NB4 (cell line): Measurements from ENCODE around the gene ZNF581.

ENCODE experiments used
- DNase-seq: peaks from one replicate; pipeline ENCODE4 v3.0.0; 2010; ENCODE audit warnings: low read depth
- H3K4me3 ChIP-seq: one replicate; pipeline ENCODE4 v1.5.1; 2011; ENCODE audit warnings: mild to moderate bottlenecking, low read depth, low read length, moderate library complexity
- MYC ChIP-seq: IDR thresholded peaks from 2 replicates; pipeline ENCODE4 v1.6.1; 2011; ENCODE audit warnings: low read depth, low read length
- POLR2A ChIP-seq: IDR thresholded peaks from 2 replicates; pipeline ENCODE4 v1.6.1; 2011; ENCODE audit warnings: mild to moderate bottlenecking; ENCODE audit not compliant: insufficient read length; ENCODE audit errors: extremely low read depth
- TF ChIP-seq, protein P1 (sequence below): IDR thresholded peaks from 2 replicates; pipeline ENCODE4 v1.6.1; 2011; ENCODE audit warnings: low read depth, low read length
- TF ChIP-seq, protein P2 (sequence below): IDR thresholded peaks from one replicate; pipeline ENCODE4 v1.5.1; 2012; ENCODE audit warnings: low read depth, low read length

The ZNF581 gene

GRCh38 chr19:55598719-55599467, 44.6 kb upstream of the ZNF581 start:
- H3K4me3 ChIP-seq, result peak overlapping the region; percentile 50
- peak; percentile 91 for DNase-seq
- TF ChIP-seq, protein P1, sequence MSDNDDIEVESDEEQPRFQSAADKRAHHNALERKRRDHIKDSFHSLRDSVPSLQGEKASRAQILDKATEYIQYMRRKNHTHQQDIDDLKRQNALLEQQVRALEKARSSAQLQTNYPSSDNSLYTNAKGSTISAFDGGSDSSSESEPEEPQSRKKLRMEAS, result no peak; the same call in 1 of the 2 replicates
- TF ChIP-seq POLR2A (no peak), MYC (no peak)
- TF ChIP-seq, protein P2, sequence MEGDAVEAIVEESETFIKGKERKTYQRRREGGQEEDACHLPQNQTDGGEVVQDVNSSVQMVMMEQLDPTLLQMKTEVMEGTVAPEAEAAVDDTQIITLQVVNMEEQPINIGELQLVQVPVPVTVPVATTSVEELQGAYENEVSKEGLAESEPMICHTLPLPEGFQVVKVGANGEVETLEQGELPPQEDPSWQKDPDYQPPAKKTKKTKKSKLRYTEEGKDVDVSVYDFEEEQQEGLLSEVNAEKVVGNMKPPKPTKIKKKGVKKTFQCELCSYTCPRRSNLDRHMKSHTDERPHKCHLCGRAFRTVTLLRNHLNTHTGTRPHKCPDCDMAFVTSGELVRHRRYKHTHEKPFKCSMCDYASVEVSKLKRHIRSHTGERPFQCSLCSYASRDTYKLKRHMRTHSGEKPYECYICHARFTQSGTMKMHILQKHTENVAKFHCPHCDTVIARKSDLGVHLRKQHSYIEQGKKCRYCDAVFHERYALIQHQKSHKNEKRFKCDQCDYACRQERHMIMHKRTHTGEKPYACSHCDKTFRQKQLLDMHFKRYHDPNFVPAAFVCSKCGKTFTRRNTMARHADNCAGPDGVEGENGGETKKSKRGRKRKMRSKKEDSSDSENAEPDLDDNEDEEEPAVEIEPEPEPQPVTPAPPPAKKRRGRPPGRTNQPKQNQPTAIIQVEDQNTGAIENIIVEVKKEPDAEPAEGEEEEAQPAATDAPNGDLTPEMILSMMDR, result no peak

- H3K4me3 ChIP-seq, result peak within 1 kb of the TSS; percentile 67
- peak; percentile 96 for DNase-seq
- TF ChIP-seq POLR2A (no peak), MYC (no peak; the same call in 1 of the 2 replicates)
- TF ChIP-seq, protein P2, result no peak
- TF ChIP-seq, protein P1, result no peak
Observed at GRCh38 chr19:55599468-55599841, 44.0 kb upstream of the ZNF581 start, which contains the start of gene FIZ1. Gene FIZ1 (minus strand): TSS chr19:55599517. CDS start chr19:55597865, 1,652 bp downstream.

DNA sequence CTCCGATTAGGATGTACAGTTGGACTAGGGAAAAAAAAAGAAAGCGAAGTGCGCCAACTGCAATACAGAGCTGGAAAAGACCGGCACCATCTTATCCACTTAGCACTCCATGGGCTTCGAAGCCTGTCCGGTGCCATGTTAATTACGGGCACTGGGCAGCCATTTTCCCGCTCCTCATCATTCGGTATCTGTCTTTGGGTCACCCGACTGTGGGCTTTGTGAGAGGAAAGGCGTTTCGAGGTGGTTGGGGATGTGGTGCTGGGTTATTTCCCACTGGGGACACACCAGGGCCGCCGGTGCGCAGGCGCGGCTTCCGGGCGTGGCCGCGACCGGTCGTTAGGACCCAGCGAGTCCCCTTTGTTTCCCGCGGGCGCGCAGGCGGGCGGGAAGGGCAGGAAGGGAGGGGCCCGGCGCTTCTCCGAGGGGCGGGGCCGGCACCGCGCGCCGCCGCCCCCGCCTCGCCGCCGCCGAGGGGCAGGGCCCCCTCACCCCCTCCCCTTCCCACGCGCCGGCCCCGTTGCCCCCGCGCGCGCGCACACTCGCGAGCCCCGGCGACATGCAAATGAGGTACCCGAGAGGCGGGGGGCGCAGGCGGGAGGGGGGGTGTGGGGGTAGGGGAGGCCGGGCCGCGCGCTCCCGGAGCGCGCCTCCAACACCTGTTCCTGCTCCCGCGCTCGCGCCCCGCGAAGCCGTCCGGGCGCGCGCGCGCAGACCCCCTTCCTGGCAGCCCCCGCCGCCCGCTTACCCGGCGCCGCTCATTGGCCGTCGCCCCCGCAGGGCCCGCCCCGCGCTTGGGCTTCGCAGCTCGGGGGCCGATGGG, 43.4 kb upstream of the ZNF581 start, which contains the start of gene ZNF524:
Gene ZNF524, plus strand, starts transcription at position 447 of the 820 bp plus-strand sequence. CDS start 1,825 bp downstream, outside the sequence.
- H3K4me3 ChIP-seq, result peak within 1 kb of the TSS; percentile 67
- DNase-seq, result peak; percentile 83
- TF ChIP-seq, protein P1, result no peak
- TF ChIP-seq POLR2A (no peak), MYC (no peak)
- TF ChIP-seq, protein P2, result no peak

GRCh38 chr19:55600662-55601028, 42.8 kb upstream of the ZNF581 start:
- H3K4me3 ChIP-seq, result peak overlapping the region; percentile 65
- no peak for DNase-seq
- TF ChIP-seq MYC, result no peak
- TF ChIP-seq, protein P1, result no peak

- H3K4me3 ChIP-seq, result peak overlapping the region; percentile 65
- TF ChIP-seq MYC (no peak), POLR2A (no peak)
- TF ChIP-seq, protein P2, result no peak
- TF ChIP-seq, protein P1, result no peak
- DNase-seq, result no peak
Observed at GRCh38 chr19:55601084-55601483, 42.4 kb upstream of the ZNF581 start.
